Measurements from ENCODE around the gene NRG2.

The NRG2 gene

GRCh38 chr5:140044041-140044440, 942 bp upstream of the NRG2 start:
- peaks cover 12% of the 10 kb centered on the region for H3K27me3 ChIP-seq (ENCODE audit: insufficient read depth, poor library complexity, severe bottlenecking)
- H3K27ac ChIP-seq (replicated peaks): no peak overlapping the region
- TF ChIP-seq POLR2AphosphoS5 (IDR thresholded peaks at IDR 0.05; ENCODE audit: low read depth) (no peak), SPI1 (IDR thresholded peaks at IDR 0.05; ENCODE audit: borderline replicate concordance, low read depth) (no peak), REST (IDR thresholded peaks at IDR 0.05; ENCODE audit: insufficient replicate concordance, low read depth) (no peak), GABPA (IDR thresholded peaks at IDR 0.05; ENCODE audit: low read depth) (no peak)
- H3K4me3 ChIP-seq (replicated peaks; ENCODE audit: insufficient read depth, low read length): no peak overlapping the region
- DNase-seq (ENCODE audit: low read depth in 1 of 2, low spot score in 1 of 2): no peak

GRCh38 chr5:140043508-140043872, 391 bp upstream of the NRG2 start:
- Histone ChIP-seq H3K27ac (replicated peaks) (no peak overlapping the region), H3K4me3 (replicated peaks; ENCODE audit: insufficient read depth, low read length) (peak overlapping the region; percentile 43), H3K27me3 (ENCODE audit: insufficient read depth, poor library complexity, severe bottlenecking) (peaks cover 12% of the 10 kb centered on the region)
- TF ChIP-seq REST (IDR thresholded peaks at IDR 0.05; ENCODE audit: insufficient replicate concordance, low read depth) (no peak), CTCF (IDR thresholded peaks at IDR 0.05; ENCODE audit: insufficient read depth, low read length) (no peak), GABPA (IDR thresholded peaks at IDR 0.05; ENCODE audit: low read depth) (no peak), POLR2AphosphoS5 (IDR thresholded peaks at IDR 0.05; ENCODE audit: low read depth) (no peak), SPI1 (IDR thresholded peaks at IDR 0.05; ENCODE audit: borderline replicate concordance, low read depth) (no peak)
- DNase-seq (ENCODE audit: low read depth in 1 of 2, low spot score in 1 of 2): no peak

- no peak for DNase-seq (ENCODE audit: low read depth in 1 of 2, low spot score in 1 of 2)
- TF ChIP-seq SPI1 (IDR thresholded peaks at IDR 0.05; ENCODE audit: borderline replicate concordance, low read depth): no peak
- TF ChIP-seq GABPA (IDR thresholded peaks at IDR 0.05; ENCODE audit: low read depth): no peak
- TF ChIP-seq POLR2AphosphoS5 (IDR thresholded peaks at IDR 0.05; ENCODE audit: low read depth): no peak
- no peak for TF ChIP-seq REST (IDR thresholded peaks at IDR 0.05; ENCODE audit: insufficient replicate concordance, low read depth)
- no peak for TF ChIP-seq CTCF (IDR thresholded peaks at IDR 0.05; ENCODE audit: insufficient read depth, low read length)
- Histone ChIP-seq H3K27ac (replicated peaks) (no peak overlapping the region), H3K4me3 (replicated peaks; ENCODE audit: insufficient read depth, low read length) (peak overlapping the region; percentile 43), H3K27me3 (ENCODE audit: insufficient read depth, poor library complexity, severe bottlenecking) (peaks cover 12% of the 10 kb centered on the region)
Measured at GRCh38 chr5:140042393-140042642, 781 bp downstream of the NRG2 start.

Data from HL-60 (cell line).